ENCODE results near the gene MICAL2. TPM values are rescaled to one million over a fixed set of nuclear protein-coding genes. Genes with fewer than 3 reads are reported as not detected.

The MICAL2 gene
- total and polyA plus RNA-seq, 2 of the 8 experiments (the other 6 are each of a cell fraction or from before 2014, with no cell fraction given): 1.3 to 4.1 TPM

- ChIA-PET CTCF (ENCODE audit: partially characterized antibody) (interaction anchor here (0.7 to 1.1 kb wide), 2 partner anchors 10 to 20 kb away, joined by 3 to 4 read pairs; no protein-coding TSS in a partner anchor), POLR2A (ENCODE audit: partially characterized antibody) (no interaction called here)
- 89% methylated on average over 3 of the region's 3 CpGs; no CpG with 5 or more reads in 1 of the 2 experiments for WGBS, 2 experiments (ENCODE audit: extremely low coverage in 1 of 2, insufficient coverage in 1 of 2, insufficient read length in 1 of 2, insufficient replicate concordance in 2 of 2, low coverage in 1 of 2, low lambda C conversion rate in 2 of 2, missing lambda C conversion rate in 1 of 2)
- Histone ChIP-seq H3K27ac (ENCODE audit: low read depth, low read length) (no peak overlapping the region), H3K9ac (replicated peaks in 1 of 4; ENCODE audit: extremely low read depth in 1 of 4, low read depth in 3 of 4, low read length in 3 of 4) (no peak overlapping the region), H3K4me2 (ENCODE audit: insufficient read depth in 1 of 2, low read depth in 2 of 2, low read length in 2 of 2) (no peak overlapping the region), H3K56ac (replicated peaks; ENCODE audit: insufficient read length, low read depth, low read length) (no peak overlapping the region), H2BK5ac (ENCODE audit: low read depth, low read length) (no peak overlapping the region), H2AFZ (ENCODE audit: low read length) (no peak overlapping the region), H2BK12ac (ENCODE audit: low read depth, low read length) (no peak overlapping the region), H4K8ac (ENCODE audit: extremely low read depth, insufficient read depth, low read length) (no peak overlapping the region), H2BK15ac (ENCODE audit: low read length) (no peak overlapping the region), H3K79me1 (ENCODE audit: low read depth, low read length) (no peaks in the 10 kb centered on the region), H3K14ac (ENCODE audit: insufficient read length) (no peak overlapping the region), H2BK20ac (ENCODE audit: low read length) (no peak overlapping the region), H2AK5ac (ENCODE audit: low read depth, low read length) (no peak overlapping the region), H4K91ac (replicated peaks; ENCODE audit: insufficient read length, low read length) (no peak overlapping the region), H3K4me3 (ENCODE audit: extremely low read depth in 1 of 4, insufficient read depth in 2 of 4, low read depth in 3 of 4, low read length in 4 of 4) (no peak overlapping the region), H3K23me2 (ENCODE audit: low read depth, low read length) (no peaks in the 10 kb centered on the region), H4K5ac (ENCODE audit: insufficient read length, low read depth, low read length) (no peak overlapping the region), H3K23ac (ENCODE audit: insufficient read length) (no peak overlapping the region), H2BK120ac (replicated peaks; ENCODE audit: low read depth, low read length) (no peak overlapping the region), H3K27me3 (replicated peaks in 1 of 4; ENCODE audit: control insufficient read depth in 3 of 4, extremely low read depth in 1 of 4, insufficient read depth in 3 of 4, low read length in 3 of 4) (no peaks in the 10 kb centered on the region), H3K4ac (replicated peaks; ENCODE audit: insufficient read length, low read depth, low read length) (no peak overlapping the region), H3K18ac (ENCODE audit: extremely low read depth, low read length) (no peak overlapping the region), H3K4me1 (replicated peaks in 1 of 4; ENCODE audit: control insufficient read depth in 3 of 4, insufficient read depth in 4 of 4, low read length in 3 of 4) (peaks cover 0 to 3% (median 1%) of the 10 kb centered on the region in 4 experiments; a peak in 2 of 7 replicates), H3K9me3 (ENCODE audit: insufficient read depth in 2 of 2, low read depth in 1 of 2, low read length in 1 of 2) (no peaks in the 10 kb centered on the region), H3K79me2 (ENCODE audit: control insufficient read depth in 1 of 2, insufficient read depth in 2 of 2, low read length in 2 of 2) (no peaks in the 10 kb centered on the region), H4K20me1 (replicated peaks in 1 of 2; ENCODE audit: control insufficient read depth in 1 of 2, insufficient read depth in 2 of 2, low read length in 2 of 2) (no peaks in the 10 kb centered on the region), H3K36me3 (ENCODE audit: control insufficient read depth in 2 of 4, insufficient read depth in 4 of 4, low read length in 3 of 4) (no peaks in the 10 kb centered on the region)
- DNase-seq (ENCODE audit: low read depth in 1 of 2, low spot score in 2 of 2): no peak
- no peak for FAIRE-seq
- TF ChIP-seq SIN3A (conservative IDR thresholded peaks at IDR 0.05 in 1 of 2, IDR thresholded peaks at IDR 0.05 in 1 of 2; ENCODE audit: low read depth in 1 of 2, low read length in 2 of 2): no peak
Measured at GRCh38 chr11:12142909-12143308, 32.5 kb downstream of the MICAL2 start.

Data from H1 (cell line).